H1 (cell line): ENCODE measurements around the gene MECR. TPM values are rescaled to one million over a fixed set of nuclear protein-coding genes. Genes with fewer than 3 reads are reported as not detected.

Experiments
- CTCF ChIA-PET: fragments of 300-600 bp; sonication (Branson Sonifier 250); formaldehyde crosslinking; loops from one replicate; lab custom pipeline; 2021; ENCODE audit not compliant: partially characterized antibody; lab: Charles Lee
- POLR2A ChIA-PET: fragments of 300-600 bp; sonication (Branson Sonifier 250); formaldehyde crosslinking; loops from one replicate; lab custom pipeline; 2021; ENCODE audit warnings: inconsistent platforms; ENCODE audit not compliant: partially characterized antibody; lab: Charles Lee
- DNase-seq, 2 experiments: peaks; one replicate each; pipeline versions ENCODE4 v3.0.0 to v3.0.0-alpha.2; 2010 to 2022; ENCODE audit warnings: low spot score in 2 of 2, low read depth in 1 of 2, mixed read lengths in 1 of 2
- FAIRE-seq: peaks from 2 replicates; lab custom pipeline; 2011; peaks lifted over from hg19 to GRCh38; lab: Jason Lieb, UNC
- H2AFZ ChIP-seq: 2 replicates; pipeline ENCODE4 v1.8.1; 2012; ENCODE audit warnings: low read length, inconsistent platforms
- H2AK5ac ChIP-seq: 2 replicates; pipeline ENCODE4 v1.6.1; 2013; ENCODE audit warnings: low read depth, low read length
- H2BK120ac ChIP-seq: replicated peaks from 2 replicates; pipeline ENCODE3; 2013; ENCODE audit warnings: low read depth, low read length, inconsistent platforms
- H2BK12ac ChIP-seq: 2 replicates; pipeline ENCODE4 v1.6.1; 2013; ENCODE audit warnings: low read depth, low read length
- H2BK15ac ChIP-seq: 2 replicates; pipeline ENCODE4 v1.6.1; 2013; ENCODE audit warnings: low read length
- H2BK20ac ChIP-seq: 2 replicates; pipeline ENCODE4 v1.6.1; 2013; ENCODE audit warnings: low read length
- H2BK5ac ChIP-seq: 2 replicates; pipeline ENCODE4 v1.6.1; 2013; ENCODE audit warnings: low read depth, low read length
- H3K14ac ChIP-seq: 2 replicates; pipeline ENCODE4 v1.6.1; 2013; ENCODE audit warnings: inconsistent platforms; ENCODE audit not compliant: insufficient read length
- H3K18ac ChIP-seq: 2 replicates; pipeline ENCODE4 v1.6.1; 2013; ENCODE audit warnings: low read length; ENCODE audit errors: extremely low read depth
- H3K23ac ChIP-seq: 2 replicates; pipeline ENCODE4 v1.6.1; 2013; ENCODE audit warnings: inconsistent platforms; ENCODE audit not compliant: insufficient read length
- H3K23me2 ChIP-seq: 2 replicates; pipeline ENCODE4 v1.6.1; 2013; ENCODE audit warnings: low read depth, low read length
- H3K27ac ChIP-seq: 2 replicates; pipeline ENCODE4 v1.6.1; 2011; ENCODE audit warnings: low read depth, low read length, inconsistent platforms
- H3K27me3 ChIP-seq, 4 experiments: replicated peaks in 1 of 4; 1 replicate in 1 of 4; 2 replicates in 3 of 4; pipeline versions ENCODE4 v1.6.1 to v1.8.1; 2011 to 2013; ENCODE audit warnings: low read length in 3 of 4, mild to moderate bottlenecking in 3 of 4, inconsistent platforms in 2 of 4, mixed read lengths in 2 of 4, moderate library complexity in 1 of 4; ENCODE audit not compliant: control insufficient read depth in 3 of 4, insufficient read depth in 3 of 4; ENCODE audit errors: extremely low read depth in 1 of 4
- H3K36me3 ChIP-seq, 4 experiments: 2 replicates each; pipeline versions ENCODE4 v1.6.1 to v1.8.1; 2011 to 2013; ENCODE audit warnings: mild to moderate bottlenecking in 4 of 4, low read length in 3 of 4, moderate library complexity in 2 of 4, control low read depth in 1 of 4, inconsistent platforms in 1 of 4; ENCODE audit not compliant: insufficient read depth in 4 of 4, control insufficient read depth in 2 of 4
- H3K4ac ChIP-seq: replicated peaks from 2 replicates; pipeline ENCODE3; 2013; ENCODE audit warnings: low read length, low read depth, mixed read lengths, inconsistent platforms; ENCODE audit not compliant: insufficient read length
- H3K4me1 ChIP-seq, 4 experiments: replicated peaks in 1 of 4; 1 replicate in 1 of 4; 2 replicates in 3 of 4; pipeline versions ENCODE4 v1.6.1 to v1.8.1; 2011 to 2013; ENCODE audit warnings: low read length in 3 of 4, inconsistent platforms in 2 of 4, mixed read lengths in 1 of 4; ENCODE audit not compliant: insufficient read depth in 4 of 4, control insufficient read depth in 3 of 4
- H3K4me2 ChIP-seq, 2 experiments: 2 replicates each; pipeline versions ENCODE4 v1.6.1 to v1.8.1; 2011 to 2013; ENCODE audit warnings: low read depth in 2 of 2, low read length in 2 of 2, control low read depth in 1 of 2, inconsistent platforms in 1 of 2, mild to moderate bottlenecking in 1 of 2; ENCODE audit not compliant: insufficient read depth in 1 of 2
- H3K4me3 ChIP-seq, 4 experiments: fragments of 200-600, 300-600 bp in 1 of 4; sonication (generic), shearing (Covaris generic), sonication (Bioruptor Twin) in 1 of 4; 2 replicates each; pipeline versions ENCODE4 v1.5.1 to v1.8.1; 2011 to 2016; ENCODE audit warnings: low read length in 4 of 4, low read depth in 3 of 4, control low read depth in 2 of 4, inconsistent platforms in 2 of 4, mild to moderate bottlenecking in 2 of 4, mixed read lengths in 1 of 4, moderate library complexity in 1 of 4; ENCODE audit not compliant: insufficient read depth in 2 of 4; ENCODE audit errors: extremely low read depth in 1 of 4
- H3K56ac ChIP-seq: replicated peaks from 2 replicates; pipeline ENCODE3; 2013; ENCODE audit warnings: low read depth, mild to moderate bottlenecking, mixed read lengths, low read length, inconsistent platforms; ENCODE audit not compliant: insufficient read length
- H3K79me1 ChIP-seq: 2 replicates; pipeline ENCODE4 v1.6.1; 2013; ENCODE audit warnings: low read depth, low read length, control low read depth
- H3K79me2 ChIP-seq, 2 experiments: 2 replicates each; pipeline versions ENCODE4 v1.6.1 to v1.8.1; 2012 to 2013; ENCODE audit warnings: low read length in 2 of 2, mild to moderate bottlenecking in 2 of 2, inconsistent platforms in 1 of 2; ENCODE audit not compliant: insufficient read depth in 2 of 2, control insufficient read depth in 1 of 2
- H3K9ac ChIP-seq, 4 experiments: replicated peaks in 1 of 4; 1 replicate in 1 of 4; 2 replicates in 3 of 4; pipeline versions ENCODE4 v1.6.1 to v1.8.1; 2011 to 2013; ENCODE audit warnings: low read depth in 3 of 4, low read length in 3 of 4, control low read depth in 2 of 4, mild to moderate bottlenecking in 2 of 4, moderate library complexity in 2 of 4, inconsistent platforms in 1 of 4; ENCODE audit errors: extremely low read depth in 1 of 4
- H3K9me3 ChIP-seq, 2 experiments: 2 replicates each; pipeline versions ENCODE4 v1.6.1 to v1.8.1; 2012 to 2013; ENCODE audit warnings: mild to moderate bottlenecking in 2 of 2, moderate library complexity in 2 of 2, control low read depth in 1 of 2, inconsistent platforms in 1 of 2, low read depth in 1 of 2, low read length in 1 of 2, mixed read lengths in 1 of 2; ENCODE audit not compliant: insufficient read depth in 2 of 2
- H4K20me1 ChIP-seq, 2 experiments: replicated peaks in 1 of 2; 2 replicates each; pipeline versions ENCODE3 to v1.8.1; 2011 to 2013; ENCODE audit warnings: inconsistent platforms in 2 of 2, low read length in 2 of 2, mild to moderate bottlenecking in 1 of 2; ENCODE audit not compliant: insufficient read depth in 2 of 2, control insufficient read depth in 1 of 2
- H4K5ac ChIP-seq: 2 replicates; pipeline ENCODE4 v1.6.1; 2013; ENCODE audit warnings: low read length, low read depth, mixed read lengths, inconsistent platforms; ENCODE audit not compliant: insufficient read length
- H4K8ac ChIP-seq: 2 replicates; pipeline ENCODE4 v1.8.0; 2013; ENCODE audit warnings: mild to moderate bottlenecking, moderate library complexity, low read length, inconsistent platforms; ENCODE audit not compliant: insufficient read depth; ENCODE audit errors: extremely low read depth
- H4K91ac ChIP-seq: replicated peaks from 2 replicates; pipeline ENCODE3; 2013; ENCODE audit warnings: low read length, mixed read lengths, inconsistent platforms; ENCODE audit not compliant: insufficient read length
- CTBP2 ChIP-seq: IDR thresholded peaks from 2 replicates; pipeline ENCODE4 v1.7.0; 2011; ENCODE audit warnings: borderline replicate concordance, mild to moderate bottlenecking, moderate library complexity, mixed read lengths, low read length; ENCODE audit not compliant: insufficient read depth, insufficient read length
- NANOG ChIP-seq: IDR thresholded peaks from 2 replicates; pipeline ENCODE4 v1.6.1; 2011; ENCODE audit warnings: low read length, low read depth, mild to moderate bottlenecking, inconsistent platforms; ENCODE audit not compliant: insufficient read depth, poor library complexity, severe bottlenecking
- SRF ChIP-seq: IDR thresholded peaks from 2 replicates; pipeline ENCODE4 v1.6.1; 2011; ENCODE audit warnings: mild to moderate bottlenecking, low read depth, low read length, moderate library complexity
- TAF7 ChIP-seq: optimal IDR thresholded peaks from 2 replicates; pipeline ENCODE3; 2011; ENCODE audit warnings: low read depth, mild to moderate bottlenecking, inconsistent platforms, low read length, moderate library complexity, borderline replicate concordance
- WGBS, 2 experiments: shearing (Covaris generic) in 1 of 2; methylation state at CpG; one replicate each; pipeline versions ENCODE4 v1.1.6 to v1.1.7; 2013 to 2015; ENCODE audit warnings: low lambda C conversion rate in 2 of 2, mixed read lengths in 2 of 2, inconsistent platforms in 1 of 2, low coverage in 1 of 2, missing lambda C conversion rate in 1 of 2; ENCODE audit not compliant: insufficient replicate concordance in 2 of 2, insufficient coverage in 1 of 2, insufficient read length in 1 of 2; ENCODE audit errors: extremely low coverage in 1 of 2, missing lambda C conversion rate in 1 of 2; 5-methylcytosine and 5-hydroxymethylcytosine counted together
- polyA plus RNA-seq, 7 experiments: library from polyadenylated mRNA; depleted of rRNA in 3 of 7; stranded (reverse) in 5 of 7; unstranded in 2 of 7; fragments of >200 nt in 5 of 7; fragments of 200-250 nt in 2 of 7; gene quantifications; 1 replicate in 5 of 7; 2 replicates in 1 of 7; 4 replicates in 1 of 7; pipeline versions ENCODE4 v1.2.1 to v1.2.3, GENCODE V29; 2011 to 2013; ENCODE audit warnings: missing spikeins in 2 of 7, mixed read lengths in 2 of 7
- total RNA-seq: library from RNA; stranded (reverse); fragmentation: NEBNext Ultra II Directional; extraction: Animal tissue kit (Norgen Biotek cat#: 25700); gene quantifications from 2 replicates; pipeline ENCODE4 v1.2.1, GENCODE V29; 2021

The MECR gene
- total and polyA plus RNA-seq, 2 of the 8 experiments (the other 6 are each of a cell fraction or from before 2014, with no cell fraction given): 24.2 to 24.4 TPM

- POLR2A ChIA-PET: interaction anchor here (0.6 to 3.8 kb wide), 11 partner anchors 10 to 302 kb away, joined by 3 to 28 read pairs (median 4); partner anchors contain the start of genes EPB41 and TMEM200B
- H4K5ac ChIP-seq: no peak overlapping the region
- H3K4me1 ChIP-seq: peaks cover 2 to 15% (median 4%) of the 10 kb centered on the region in 4 experiments; a peak in 5 of 7 replicates
- WGBS, 2 experiments: 18% methylated on average over 1 of the region's 1 CpG; no CpG with 5 or more reads in 1 of the 2 experiments
- no peak overlapping the region for H3K56ac ChIP-seq
- H3K9me3 ChIP-seq: no peaks in the 10 kb centered on the region
- peak overlapping the region; percentile 44; the same call in 1 of the 2 replicates for H2BK20ac ChIP-seq
- no peaks in the 10 kb centered on the region for H3K27me3 ChIP-seq
- no peaks in the 10 kb centered on the region for H4K20me1 ChIP-seq
- H3K14ac ChIP-seq: no peak overlapping the region
- DNase-seq: no peak
- H3K18ac ChIP-seq: no peak overlapping the region
- peak overlapping the region; percentile 16 to 39; a peak in 3 of 4 replicates for H3K4me2 ChIP-seq
- CTCF ChIA-PET: interaction anchor here (0.8 to 3.5 kb wide), 5 partner anchors 11 to 1885 kb away, joined by 3 to 21 read pairs (median 7); no protein-coding TSS in a partner anchor
- TF ChIP-seq NANOG (peak; percentile 64), TAF7 (no peak), CTBP2 (peak; percentile 84), SRF (peak; percentile 50; the same call in 1 of the 2 replicates)
- peak overlapping the region; percentile 21; the same call in 1 of the 2 replicates for H3K27ac ChIP-seq
- H4K91ac ChIP-seq: no peak overlapping the region
- H3K23ac ChIP-seq: no peak overlapping the region
- H2BK12ac ChIP-seq: peak overlapping the region; percentile 98
- H2AK5ac ChIP-seq: peak overlapping the region; percentile 93; the same call in 1 of the 2 replicates
- no peak overlapping the region for H2BK15ac ChIP-seq
- H3K79me1 ChIP-seq: no peaks in the 10 kb centered on the region
- 0 out of 2 replicates have a peak, but pooled peaks cover 1% of the 10 kb centered on the region for H3K23me2 ChIP-seq
- H3K79me2 ChIP-seq: no peaks in the 10 kb centered on the region
- H2BK5ac ChIP-seq: peak overlapping the region; percentile 96; the same call in 1 of the 2 replicates
- no peak overlapping the region for H3K4me3 ChIP-seq
- no peak overlapping the region for H4K8ac ChIP-seq
- peak; percentile 72 for FAIRE-seq
- peak overlapping the region; percentile 48 for H3K4ac ChIP-seq
- no peak overlapping the region for H2BK120ac ChIP-seq
- no peak overlapping the region for H3K9ac ChIP-seq
- H2AFZ ChIP-seq: no peak overlapping the region
- H3K36me3 ChIP-seq: no peaks in the 10 kb centered on the region
Observed at GRCh38 chr1:29186707-29187106, 44.0 kb downstream of the MECR start.
